ENCODE results near the gene TFPI2.
A peak's percentile ranks its signal among the peaks of the same experiment; 100 is the strongest.

Gene TFPI2

DNA sequence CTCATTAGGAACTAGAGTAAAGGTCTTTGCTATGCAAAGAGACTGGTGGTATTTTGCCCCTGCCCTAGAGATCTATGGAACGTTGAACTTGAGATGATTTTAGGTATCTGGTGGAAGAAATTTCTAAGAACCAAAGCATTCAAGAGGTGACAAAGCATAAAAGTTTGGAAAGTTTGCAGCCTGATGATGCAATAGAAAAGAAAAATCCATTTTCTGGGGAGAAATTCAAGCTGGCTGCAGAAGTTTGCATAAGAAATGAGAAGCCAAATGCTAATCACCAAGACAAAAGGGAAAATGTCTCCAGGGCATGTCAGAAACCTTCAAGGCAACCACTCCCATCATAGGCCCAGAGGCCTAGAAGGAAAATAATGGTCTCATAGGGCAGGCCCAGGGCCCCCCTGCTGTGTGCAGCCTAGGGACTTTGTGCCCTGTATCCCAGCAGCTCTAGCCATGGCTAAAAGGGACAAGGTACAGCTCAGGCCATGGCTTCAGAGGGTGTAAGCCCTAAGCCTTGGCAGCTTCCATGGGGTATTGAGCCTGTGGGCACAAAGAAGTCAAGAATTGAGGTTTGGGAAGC, 16.5 kb downstream of the TFPI2 start:
- DNase-seq (ENCODE audit: low read depth): no peak
- H3K4me3 ChIP-seq (ENCODE audit: low read depth, low read length): no peak overlapping the region
- TF ChIP-seq, protein P1, sequence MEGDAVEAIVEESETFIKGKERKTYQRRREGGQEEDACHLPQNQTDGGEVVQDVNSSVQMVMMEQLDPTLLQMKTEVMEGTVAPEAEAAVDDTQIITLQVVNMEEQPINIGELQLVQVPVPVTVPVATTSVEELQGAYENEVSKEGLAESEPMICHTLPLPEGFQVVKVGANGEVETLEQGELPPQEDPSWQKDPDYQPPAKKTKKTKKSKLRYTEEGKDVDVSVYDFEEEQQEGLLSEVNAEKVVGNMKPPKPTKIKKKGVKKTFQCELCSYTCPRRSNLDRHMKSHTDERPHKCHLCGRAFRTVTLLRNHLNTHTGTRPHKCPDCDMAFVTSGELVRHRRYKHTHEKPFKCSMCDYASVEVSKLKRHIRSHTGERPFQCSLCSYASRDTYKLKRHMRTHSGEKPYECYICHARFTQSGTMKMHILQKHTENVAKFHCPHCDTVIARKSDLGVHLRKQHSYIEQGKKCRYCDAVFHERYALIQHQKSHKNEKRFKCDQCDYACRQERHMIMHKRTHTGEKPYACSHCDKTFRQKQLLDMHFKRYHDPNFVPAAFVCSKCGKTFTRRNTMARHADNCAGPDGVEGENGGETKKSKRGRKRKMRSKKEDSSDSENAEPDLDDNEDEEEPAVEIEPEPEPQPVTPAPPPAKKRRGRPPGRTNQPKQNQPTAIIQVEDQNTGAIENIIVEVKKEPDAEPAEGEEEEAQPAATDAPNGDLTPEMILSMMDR (conservative IDR thresholded peaks at IDR 0.05; ENCODE audit: low read depth, low read length): no peak

DNA sequence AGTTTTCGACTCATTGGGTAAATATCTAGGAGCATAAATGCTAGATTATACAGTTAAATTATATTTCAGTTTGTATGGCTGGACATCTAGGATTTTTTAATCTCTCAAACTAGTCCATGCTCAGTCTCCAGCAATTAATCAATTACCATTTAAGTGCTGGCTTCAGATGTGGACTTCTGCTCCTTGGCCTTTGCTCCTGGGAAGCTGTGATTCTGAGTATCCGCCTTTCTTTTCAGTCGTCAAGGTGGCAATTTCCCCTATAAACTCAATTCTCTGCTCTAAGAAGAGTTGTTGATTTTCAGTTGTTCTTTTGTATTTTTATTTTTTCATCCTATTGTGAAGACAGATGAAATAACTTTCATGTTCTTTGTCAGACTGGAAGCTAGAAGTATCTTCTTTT, 23.7 kb downstream of the TFPI2 start:
- DNase-seq (ENCODE audit: low read depth): no peak
- no peak overlapping the region for H3K4me3 ChIP-seq (ENCODE audit: low read depth, low read length)
- TF ChIP-seq, protein P1 (conservative IDR thresholded peaks at IDR 0.05; ENCODE audit: low read depth, low read length): no peak

DNA sequence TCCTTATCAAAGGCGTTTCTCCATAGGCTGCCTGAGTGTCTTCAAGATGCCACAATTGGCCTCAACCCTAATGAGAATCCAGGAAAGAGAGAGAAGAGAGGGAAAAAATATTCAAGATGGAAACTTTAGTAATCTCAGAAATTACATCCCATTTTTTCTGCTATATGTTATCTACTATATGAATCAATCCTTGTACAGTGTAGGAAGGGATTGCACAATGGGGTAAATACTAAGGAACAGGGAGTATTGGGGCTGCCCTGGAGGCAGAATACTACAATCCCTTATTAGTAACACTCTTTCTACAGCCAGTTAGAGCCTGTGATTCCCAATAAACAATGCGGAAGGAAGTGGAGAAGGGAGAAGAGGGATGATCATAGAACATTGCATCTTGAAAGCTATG, 27.9 kb downstream of the TFPI2 start:
- TF ChIP-seq, protein P1 (conservative IDR thresholded peaks at IDR 0.05; ENCODE audit: low read depth, low read length): no peak
- no peak overlapping the region for H3K4me3 ChIP-seq (ENCODE audit: low read depth, low read length)
- DNase-seq (ENCODE audit: low read depth): no peak

DNA sequence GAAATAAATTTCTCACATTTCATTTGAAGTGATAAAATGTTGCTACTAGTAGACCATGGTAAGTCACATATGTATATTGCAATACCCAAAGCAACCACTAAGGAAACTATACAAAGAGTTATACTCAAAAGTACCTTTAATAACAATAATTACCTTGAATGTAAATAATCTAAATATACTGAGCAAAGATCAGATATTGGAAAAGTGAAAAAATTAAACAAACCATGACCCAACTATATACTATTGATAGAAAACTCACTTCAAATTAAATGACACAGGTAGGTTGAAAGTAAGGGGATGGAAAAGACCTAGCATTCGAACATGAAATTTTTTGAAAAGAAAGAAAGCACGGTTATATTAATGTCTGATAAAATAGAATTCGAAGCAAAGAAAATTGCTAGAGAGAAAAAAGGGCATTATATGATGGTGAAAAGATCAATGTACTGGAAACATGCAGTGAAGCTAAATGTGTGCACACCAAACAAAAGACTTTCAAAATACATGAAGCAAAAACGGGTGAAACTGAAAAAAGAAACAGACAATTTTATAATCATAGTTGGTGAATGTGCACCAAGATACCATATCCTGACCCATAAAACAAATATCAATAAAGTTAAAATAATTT, 29.1 kb downstream of the TFPI2 start:
- no peak for DNase-seq (ENCODE audit: low read depth)
- H3K4me3 ChIP-seq (ENCODE audit: low read depth, low read length): no peak overlapping the region
- TF ChIP-seq, protein P1 (conservative IDR thresholded peaks at IDR 0.05; ENCODE audit: low read depth, low read length): peak; percentile 34

DNA sequence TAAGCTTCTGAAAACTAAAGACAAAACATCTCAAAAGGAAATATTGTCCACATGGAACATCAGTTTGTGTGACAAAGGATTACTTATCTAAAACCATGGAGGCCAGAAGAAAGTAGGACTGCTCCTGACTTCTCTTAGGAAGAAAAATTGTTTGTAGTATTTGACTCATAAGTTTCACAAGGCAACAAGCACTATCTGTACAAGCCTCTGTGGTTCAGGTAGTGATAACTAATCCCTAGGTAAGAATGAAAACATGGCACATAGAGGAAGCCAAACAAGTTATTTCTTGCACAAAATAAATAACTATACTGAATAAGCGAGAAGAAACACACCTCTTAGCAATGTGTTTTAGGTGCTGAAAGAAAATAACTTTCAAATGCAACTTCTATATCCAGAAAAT, 30.3 kb downstream of the TFPI2 start:
- no peak overlapping the region for H3K4me3 ChIP-seq (ENCODE audit: low read depth, low read length)
- TF ChIP-seq, protein P1 (conservative IDR thresholded peaks at IDR 0.05; ENCODE audit: low read depth, low read length): no peak
- DNase-seq (ENCODE audit: low read depth): no peak

DNA sequence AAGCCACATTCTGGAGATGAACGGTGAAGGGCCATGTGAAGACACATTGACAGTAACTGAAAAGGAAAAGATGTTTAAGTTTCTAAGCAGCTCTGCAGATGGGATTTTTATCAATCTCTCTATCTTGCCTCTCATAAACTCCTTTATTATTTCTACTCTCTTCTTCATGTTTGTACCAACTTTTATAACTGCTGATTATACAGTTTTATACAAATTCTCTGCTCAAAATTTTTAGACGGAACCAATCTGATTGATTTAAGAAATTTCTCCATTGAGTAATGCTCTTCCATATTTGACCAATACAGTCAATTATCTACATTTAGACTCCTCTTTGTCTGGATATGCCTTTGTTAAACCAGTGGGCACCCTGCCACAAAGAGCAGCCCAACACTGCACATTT, 31.7 kb downstream of the TFPI2 start:
- TF ChIP-seq, protein P1 (conservative IDR thresholded peaks at IDR 0.05; ENCODE audit: low read depth, low read length): no peak

DNA sequence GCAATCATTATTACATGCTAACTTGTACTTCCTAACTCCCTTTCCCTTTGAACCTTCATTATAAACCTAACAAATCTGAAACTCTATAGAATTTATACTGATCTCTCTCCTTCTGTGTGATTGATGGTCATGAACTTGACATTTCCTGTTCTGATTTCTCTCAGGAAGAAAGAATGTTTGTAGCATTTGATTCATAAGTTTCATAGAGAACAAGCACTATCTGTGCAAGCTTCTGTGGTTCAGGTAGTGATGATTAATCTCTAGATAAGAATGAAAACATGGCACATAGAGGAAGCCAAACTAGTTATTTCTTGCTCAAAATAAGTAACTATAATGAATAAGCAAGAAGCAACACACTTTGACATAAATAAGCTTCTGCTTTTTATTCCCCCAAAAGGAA, 34.2 kb downstream of the TFPI2 start:
- H3K4me3 ChIP-seq (ENCODE audit: low read depth, low read length): no peak overlapping the region
- DNase-seq (ENCODE audit: low read depth): peak; percentile 31
- TF ChIP-seq, protein P1 (conservative IDR thresholded peaks at IDR 0.05; ENCODE audit: low read depth, low read length): no peak

More for the DNA sequence above, 31.7 kb downstream of the TFPI2 start:
- no peak for DNase-seq (ENCODE audit: low read depth)
- H3K4me3 ChIP-seq (ENCODE audit: low read depth, low read length): no peak overlapping the region

Data from choroid plexus epithelial cell (primary cell).